Parathyroid adenoma (tissue), 2 donors: ENCODE data around the gene DNAH2.

Source experiments
- H2AFZ ChIP-seq: fragments of 300-600 bp; sonication (generic); one replicate; pipeline ENCODE4 v1.7.0; 2017; ENCODE audit warnings: antibody characterized with exemption, mild to moderate bottlenecking
- H3K27ac ChIP-seq: fragments of 300-600 bp; sonication (generic); one replicate; pipeline ENCODE4 v1.7.0; 2017
- H3K27me3 ChIP-seq: fragments of 300-600 bp; sonication (generic); one replicate; pipeline ENCODE4 v1.7.0; 2017; ENCODE audit warnings: low read length; ENCODE audit not compliant: control insufficient read depth, insufficient read depth
- H3K36me3 ChIP-seq: fragments of 300-600 bp; sonication (generic); one replicate; pipeline ENCODE4 v1.7.0; 2017; ENCODE audit warnings: low read length; ENCODE audit not compliant: control insufficient read depth, insufficient read depth
- H3K4me1 ChIP-seq: fragments of 300-600 bp; sonication (generic); one replicate; pipeline ENCODE4 v1.7.0; 2017; ENCODE audit warnings: control low read depth
- H3K4me2 ChIP-seq: fragments of 300-600 bp; sonication (generic); one replicate; pipeline ENCODE4 v1.7.0; 2017; ENCODE audit warnings: low read length
- H3K4me3 ChIP-seq: fragments of 300-600 bp; sonication (generic); one replicate; pipeline ENCODE4 v1.7.0; 2017; ENCODE audit warnings: low read depth, low read length
- H3K79me2 ChIP-seq: fragments of 300-600 bp; sonication (generic); one replicate; pipeline ENCODE4 v1.7.0; 2017; ENCODE audit warnings: control low read depth
- H3K9ac ChIP-seq: fragments of 300-600 bp; sonication (generic); one replicate; pipeline ENCODE4 v1.7.0; 2017; ENCODE audit warnings: mild to moderate bottlenecking
- H3K9me3 ChIP-seq: fragments of 300-600 bp; sonication (generic); one replicate; pipeline ENCODE4 v1.7.0; 2017; ENCODE audit warnings: low read length; ENCODE audit not compliant: control insufficient read depth
- TF ChIP-seq, protein P1 (sequence below): fragments of 300-600 bp; sonication (generic); IDR thresholded peaks from one replicate; pipeline ENCODE4 v1.7.0; 2017; ENCODE audit warnings: antibody characterized with exemption, mild to moderate bottlenecking
- donor health status: primary hyperparathyroidism.

DNAH2 gene

GRCh38 chr17:7711051-7711755 is 6.3 kb upstream of the DNAH2 start:
- no peaks in the 10 kb centered on the region for H3K27me3 ChIP-seq

GRCh38 chr17:7712111-7712771 is 5.3 kb upstream of the DNAH2 start:
- peaks cover 4% of the 10 kb centered on the region for H3K4me1 ChIP-seq
- no peak overlapping the region for H3K4me3 ChIP-seq
- H3K9me3 ChIP-seq, result no peaks in the 10 kb centered on the region
- TF ChIP-seq, protein P1, sequence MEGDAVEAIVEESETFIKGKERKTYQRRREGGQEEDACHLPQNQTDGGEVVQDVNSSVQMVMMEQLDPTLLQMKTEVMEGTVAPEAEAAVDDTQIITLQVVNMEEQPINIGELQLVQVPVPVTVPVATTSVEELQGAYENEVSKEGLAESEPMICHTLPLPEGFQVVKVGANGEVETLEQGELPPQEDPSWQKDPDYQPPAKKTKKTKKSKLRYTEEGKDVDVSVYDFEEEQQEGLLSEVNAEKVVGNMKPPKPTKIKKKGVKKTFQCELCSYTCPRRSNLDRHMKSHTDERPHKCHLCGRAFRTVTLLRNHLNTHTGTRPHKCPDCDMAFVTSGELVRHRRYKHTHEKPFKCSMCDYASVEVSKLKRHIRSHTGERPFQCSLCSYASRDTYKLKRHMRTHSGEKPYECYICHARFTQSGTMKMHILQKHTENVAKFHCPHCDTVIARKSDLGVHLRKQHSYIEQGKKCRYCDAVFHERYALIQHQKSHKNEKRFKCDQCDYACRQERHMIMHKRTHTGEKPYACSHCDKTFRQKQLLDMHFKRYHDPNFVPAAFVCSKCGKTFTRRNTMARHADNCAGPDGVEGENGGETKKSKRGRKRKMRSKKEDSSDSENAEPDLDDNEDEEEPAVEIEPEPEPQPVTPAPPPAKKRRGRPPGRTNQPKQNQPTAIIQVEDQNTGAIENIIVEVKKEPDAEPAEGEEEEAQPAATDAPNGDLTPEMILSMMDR, result no peak
- H3K27me3 ChIP-seq, result no peaks in the 10 kb centered on the region
- H3K4me2 ChIP-seq, result no peak overlapping the region
- H3K27ac ChIP-seq, result no peak overlapping the region
- H3K79me2 ChIP-seq, result no peaks in the 10 kb centered on the region
- H3K36me3 ChIP-seq, result no peaks in the 10 kb centered on the region
- no peak overlapping the region for H2AFZ ChIP-seq
- H3K9ac ChIP-seq, result no peak overlapping the region

More at GRCh38 chr17:7711051-7711755, 6.3 kb upstream of the DNAH2 start:
- H3K9ac ChIP-seq, result no peak overlapping the region
- H3K4me1 ChIP-seq, result peaks cover under 1% of the 10 kb centered on the region
- no peak overlapping the region for H2AFZ ChIP-seq
- no peak overlapping the region for H3K4me2 ChIP-seq
- no peak overlapping the region for H3K27ac ChIP-seq
- TF ChIP-seq, protein P1, result no peak
- H3K36me3 ChIP-seq, result no peaks in the 10 kb centered on the region
- no peaks in the 10 kb centered on the region for H3K79me2 ChIP-seq
- no peak overlapping the region for H3K4me3 ChIP-seq
- H3K9me3 ChIP-seq, result no peaks in the 10 kb centered on the region

DNA sequence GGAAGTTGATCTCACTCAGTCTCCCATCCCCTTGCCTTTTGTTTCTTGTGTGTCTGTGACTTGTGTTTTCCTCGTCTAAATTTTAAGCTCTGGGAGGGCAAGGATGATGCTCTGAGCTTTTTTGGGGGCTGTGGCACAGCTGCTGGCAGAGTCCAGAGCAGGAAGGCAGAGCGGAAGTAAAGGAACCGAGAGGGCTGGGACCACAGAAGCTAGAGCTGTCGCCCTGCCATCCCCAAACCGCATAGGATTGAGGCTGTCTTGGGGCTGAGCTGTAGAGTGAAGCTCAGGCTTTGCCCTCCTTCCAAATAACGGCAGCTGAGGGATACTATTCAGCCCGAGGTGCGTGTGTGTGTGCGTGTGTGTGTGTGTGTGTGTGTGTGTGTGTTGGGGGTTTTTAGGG is 3.8 kb upstream of the DNAH2 start:
- Histone ChIP-seq H3K27me3 (no peaks in the 10 kb centered on the region), H2AFZ (no peak overlapping the region), H3K4me3 (no peak overlapping the region), H3K27ac (no peak overlapping the region), H3K9ac (no peak overlapping the region), H3K36me3 (no peaks in the 10 kb centered on the region), H3K9me3 (no peaks in the 10 kb centered on the region), H3K4me1 (peaks cover 7% of the 10 kb centered on the region), H3K4me2 (no peak overlapping the region), H3K79me2 (no peaks in the 10 kb centered on the region)
- TF ChIP-seq, protein P1, result no peak

DNA sequence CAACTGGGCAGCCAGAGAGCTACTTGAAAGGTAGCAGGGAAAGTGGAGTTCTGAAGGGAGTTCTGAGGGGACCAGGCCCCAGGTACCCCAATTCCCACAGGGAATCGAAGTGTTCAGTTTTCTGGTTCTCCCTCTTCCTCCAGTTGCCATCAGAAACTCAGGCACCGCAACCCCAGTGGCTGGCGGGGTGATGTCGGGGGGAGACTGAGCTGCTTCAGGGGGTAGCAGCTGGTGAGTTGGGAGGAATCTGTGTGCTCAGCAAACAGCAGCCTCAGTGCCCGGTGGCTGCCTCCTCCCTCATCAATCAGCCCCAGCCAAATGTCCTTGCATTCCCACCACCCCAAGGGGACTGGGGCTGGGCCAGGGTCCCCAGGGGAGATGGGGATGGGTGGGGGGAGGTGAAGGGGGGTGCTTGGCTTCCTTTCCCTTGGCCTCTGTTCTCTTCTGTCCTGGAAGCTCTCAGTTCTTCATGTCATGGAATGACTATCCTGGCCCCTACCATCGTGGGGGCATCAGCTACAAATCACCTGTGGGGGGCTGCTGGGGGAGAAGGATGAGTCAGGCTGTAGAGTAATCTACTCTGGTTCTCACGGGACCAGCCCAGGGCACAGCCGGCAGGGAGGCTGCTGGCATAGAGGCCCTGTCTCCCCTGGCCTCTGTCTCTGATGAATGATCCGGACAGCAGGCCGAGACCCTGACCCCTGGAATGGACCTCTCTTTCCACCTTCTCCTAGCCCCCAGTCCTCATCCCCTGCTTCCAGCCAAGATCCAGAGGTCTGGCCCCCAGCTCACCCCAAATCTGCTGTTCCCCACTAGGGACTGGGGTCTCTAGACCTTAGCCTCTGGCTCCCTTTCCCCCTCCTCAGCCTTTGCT is 2.6 kb upstream of the DNAH2 start:
- Histone ChIP-seq H3K27me3 (no peaks in the 10 kb centered on the region), H3K9me3 (no peaks in the 10 kb centered on the region)
- TF ChIP-seq, protein P1, result no peak

More for the DNA sequence above, 2.6 kb upstream of the DNAH2 start:
- Histone ChIP-seq H3K4me3 (no peak overlapping the region), H3K36me3 (no peaks in the 10 kb centered on the region), H3K27ac (no peak overlapping the region), H3K4me1 (peaks cover 7% of the 10 kb centered on the region), H2AFZ (no peak overlapping the region), H3K4me2 (no peak overlapping the region), H3K79me2 (no peaks in the 10 kb centered on the region), H3K9ac (no peak overlapping the region)
